ENCODE results near the gene NUTF2. TPM values are rescaled to one million over a fixed set of nuclear protein-coding genes. Genes with fewer than 3 reads are reported as not detected.

The NUTF2 gene
- total RNA-seq, 1 experiment from 2014 or later: 145 TPM

DNA sequence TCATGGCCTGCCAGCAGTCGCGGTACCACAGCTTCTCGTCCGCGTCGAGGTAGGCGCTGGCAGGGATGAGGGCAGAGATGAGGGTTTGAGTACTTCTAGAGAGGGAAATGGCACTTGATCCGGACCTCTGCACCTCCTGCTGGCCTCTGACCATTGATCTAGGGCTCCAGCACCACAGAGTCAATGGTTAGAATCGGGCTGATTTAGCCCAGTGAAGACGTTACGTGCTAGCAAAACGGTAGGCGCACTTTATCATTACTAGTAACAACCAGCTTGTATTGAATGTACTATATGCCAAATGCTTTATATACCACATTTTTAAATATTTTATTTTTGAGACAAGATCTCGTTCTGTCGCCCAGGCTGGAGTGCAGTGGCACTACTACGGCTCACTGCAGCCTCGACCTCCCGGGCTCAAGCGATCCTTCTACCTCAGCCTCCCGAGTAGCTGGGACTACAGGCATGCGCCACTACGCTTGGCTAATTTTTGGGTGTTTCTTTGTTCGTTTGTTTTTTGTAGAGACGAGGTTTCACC lies 39.5 kb upstream of the NUTF2 start:
- Histone ChIP-seq H3K4me3 (replicated peaks in 1 of 2; ENCODE audit: low read depth in 1 of 2, low read length in 2 of 2) (peak overlapping the region; percentile 98 to 100), H4K20me1 (ENCODE audit: insufficient read depth) (no peaks in the 10 kb centered on the region), H3K36me3 (ENCODE audit: control insufficient read depth in 1 of 2, insufficient read depth in 2 of 2, low read length in 2 of 2) (peaks cover 5 to 6% of the 10 kb centered on the region in 2 experiments; a peak in 2 of 4 replicates), H3K27ac (ENCODE audit: low read depth, low read length) (peak overlapping the region; percentile 54; the same call in 1 of the 2 replicates), H3K27me3 (ENCODE audit: insufficient read depth, low read length) (no peaks in the 10 kb centered on the region), H3K4me1 (ENCODE audit: control insufficient read depth in 1 of 2, insufficient read depth in 2 of 2, low read length in 2 of 2) (peaks cover 12 to 23% of the 10 kb centered on the region in 2 experiments), H3K79me2 (ENCODE audit: insufficient read depth, low read length) (peaks cover 31% of the 10 kb centered on the region), H3K9me3 (ENCODE audit: control insufficient read depth in 1 of 2, insufficient read depth in 1 of 2, low read depth in 1 of 2, low read length in 2 of 2) (no peaks in the 10 kb centered on the region), H3K9me2 (ENCODE audit: insufficient read depth) (no peaks in the 10 kb centered on the region), H3K9ac (ENCODE audit: low read length) (peak overlapping the region; percentile 95), H3K4me2 (ENCODE audit: low read length) (peak overlapping the region; percentile 93), H2AFZ (ENCODE audit: low read depth, low read length, poor library complexity, severe bottlenecking) (peak overlapping the region; percentile 95)
- ChIA-PET POLR2A (interaction anchor here (0.5 to 1.6 kb wide), 9 partner anchors 9 to 216 kb away, joined by 3 to 9 read pairs (median 3); partner anchors contain the start of genes DDX28, DUS2 and NUTF2), CTCF (interaction anchor here (0.6 to 3.0 kb wide), 4 partner anchors 9 to 135 kb away, joined by 3 to 57 read pairs (median 5); no protein-coding TSS in a partner anchor), RAD21 (ENCODE audit: low non-redundant PET in 1 of 2, low total read pairs in 2 of 2, uncharacterized antibody in 2 of 2, unreplicated experiment in 2 of 2) (interaction anchor here in 1 of 2 experiments (1.3 kb wide), 1 partner anchor 134 kb away, joined by 3 read pairs; no protein-coding TSS in a partner anchor)
- no peak for TF ChIP-seq POLR2A (IDR thresholded peaks at IDR 0.05; ENCODE audit: borderline replicate concordance, extremely low read depth, insufficient read depth, insufficient read length)
- TF ChIP-seq ZFX (IDR thresholded peaks at IDR 0.05): peak; percentile 27; the same call in 1 of the 2 replicates
- TF ChIP-seq RAD21 (IDR thresholded peaks at IDR 0.05; ENCODE audit: low read depth): 0 out of 2 replicates have a peak, but pooled peaks have one; percentile 30
- TF ChIP-seq CBX3 (IDR thresholded peaks at IDR 0.05; ENCODE audit: low read depth): no peak
- intact Hi-C loops (cut with micrococcal nuclease): loop anchor here (5.0 to 10.0 kb wide), 2 partner anchors 135 to 282 kb away; partner anchors contain the start of gene RIPOR1
- BruUV-seq (replicated peaks): no TSS peak
- DNase-seq (ENCODE audit: low read depth, low spot score) (no peak), ATAC-seq (no peak)

DNA sequence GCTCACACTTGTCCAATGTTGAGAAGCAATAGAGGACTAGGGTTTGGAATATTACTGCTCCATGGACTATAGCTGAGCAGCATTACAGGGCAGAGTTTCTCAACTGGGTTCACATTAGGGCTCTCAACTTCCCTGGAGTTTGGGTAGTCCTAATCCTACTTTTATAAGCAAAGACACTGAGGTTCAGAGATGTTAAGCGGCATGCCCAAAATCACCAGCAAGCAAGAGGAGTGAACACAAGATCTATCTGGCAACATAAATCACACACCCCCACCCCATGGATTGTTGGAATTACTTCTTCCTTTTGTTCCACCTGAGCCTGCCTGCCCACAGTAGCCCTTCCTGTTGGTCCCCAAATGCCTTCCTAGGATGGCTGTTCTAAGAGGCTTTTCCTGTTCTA lies 34.8 kb upstream of the NUTF2 start:
- DNase-seq (ENCODE audit: low read depth, low spot score) (no peak), ATAC-seq (no peak)
- no peak overlapping the region for H2AFZ ChIP-seq (ENCODE audit: low read depth, low read length, poor library complexity, severe bottlenecking)
- H3K9me2 ChIP-seq (ENCODE audit: insufficient read depth): no peaks in the 10 kb centered on the region
- no peaks in the 10 kb centered on the region for H3K79me2 ChIP-seq (ENCODE audit: insufficient read depth, low read length)
- no peaks in the 10 kb centered on the region for H4K20me1 ChIP-seq (ENCODE audit: insufficient read depth)
- intact Hi-C loops (cut with micrococcal nuclease): no loop called here
- no peaks in the 10 kb centered on the region for H3K27me3 ChIP-seq (ENCODE audit: insufficient read depth, low read length)
- POLR2A ChIA-PET: no interaction called here
- RAD21 ChIA-PET (ENCODE audit: low non-redundant PET in 1 of 2, low total read pairs in 2 of 2, uncharacterized antibody in 2 of 2, unreplicated experiment in 2 of 2): no interaction called here
- no peak overlapping the region for H3K4me3 ChIP-seq (replicated peaks in 1 of 2; ENCODE audit: low read depth in 1 of 2, low read length in 2 of 2)
- no peaks in the 10 kb centered on the region for H3K9me3 ChIP-seq (ENCODE audit: control insufficient read depth in 1 of 2, insufficient read depth in 1 of 2, low read depth in 1 of 2, low read length in 2 of 2)
- no peaks in the 10 kb centered on the region for H3K36me3 ChIP-seq (ENCODE audit: control insufficient read depth in 1 of 2, insufficient read depth in 2 of 2, low read length in 2 of 2)
- CTCF ChIA-PET: no interaction called here
- no peak overlapping the region for H3K27ac ChIP-seq (ENCODE audit: low read depth, low read length)
- H3K4me1 ChIP-seq (ENCODE audit: control insufficient read depth in 1 of 2, insufficient read depth in 2 of 2, low read length in 2 of 2): peaks cover 4 to 12% of the 10 kb centered on the region in 2 experiments; a peak in 2 of 4 replicates
- H3K4me2 ChIP-seq (ENCODE audit: low read length): no peak overlapping the region
- no TSS peak for BruUV-seq (replicated peaks)
- no peak overlapping the region for H3K9ac ChIP-seq (ENCODE audit: low read length)
- TF ChIP-seq, protein P1, sequence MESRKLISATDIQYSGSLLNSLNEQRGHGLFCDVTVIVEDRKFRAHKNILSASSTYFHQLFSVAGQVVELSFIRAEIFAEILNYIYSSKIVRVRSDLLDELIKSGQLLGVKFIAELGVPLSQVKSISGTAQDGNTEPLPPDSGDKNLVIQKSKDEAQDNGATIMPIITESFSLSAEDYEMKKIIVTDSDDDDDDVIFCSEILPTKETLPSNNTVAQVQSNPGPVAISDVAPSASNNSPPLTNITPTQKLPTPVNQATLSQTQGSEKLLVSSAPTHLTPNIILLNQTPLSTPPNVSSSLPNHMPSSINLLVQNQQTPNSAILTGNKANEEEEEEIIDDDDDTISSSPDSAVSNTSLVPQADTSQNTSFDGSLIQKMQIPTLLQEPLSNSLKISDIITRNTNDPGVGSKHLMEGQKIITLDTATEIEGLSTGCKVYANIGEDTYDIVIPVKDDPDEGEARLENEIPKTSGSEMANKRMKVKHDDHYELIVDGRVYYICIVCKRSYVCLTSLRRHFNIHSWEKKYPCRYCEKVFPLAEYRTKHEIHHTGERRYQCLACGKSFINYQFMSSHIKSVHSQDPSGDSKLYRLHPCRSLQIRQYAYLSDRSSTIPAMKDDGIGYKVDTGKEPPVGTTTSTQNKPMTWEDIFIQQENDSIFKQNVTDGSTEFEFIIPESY (IDR thresholded peaks at IDR 0.05; ENCODE audit: extremely low read depth, insufficient replicate concordance, low read length): no peak
- TF ChIP-seq, protein P2, sequence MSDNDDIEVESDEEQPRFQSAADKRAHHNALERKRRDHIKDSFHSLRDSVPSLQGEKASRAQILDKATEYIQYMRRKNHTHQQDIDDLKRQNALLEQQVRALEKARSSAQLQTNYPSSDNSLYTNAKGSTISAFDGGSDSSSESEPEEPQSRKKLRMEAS (IDR thresholded peaks at IDR 0.05): no peak
- TF ChIP-seq SIN3A (IDR thresholded peaks at IDR 0.05; ENCODE audit: low read depth): no peak
- TF ChIP-seq, protein P3, sequence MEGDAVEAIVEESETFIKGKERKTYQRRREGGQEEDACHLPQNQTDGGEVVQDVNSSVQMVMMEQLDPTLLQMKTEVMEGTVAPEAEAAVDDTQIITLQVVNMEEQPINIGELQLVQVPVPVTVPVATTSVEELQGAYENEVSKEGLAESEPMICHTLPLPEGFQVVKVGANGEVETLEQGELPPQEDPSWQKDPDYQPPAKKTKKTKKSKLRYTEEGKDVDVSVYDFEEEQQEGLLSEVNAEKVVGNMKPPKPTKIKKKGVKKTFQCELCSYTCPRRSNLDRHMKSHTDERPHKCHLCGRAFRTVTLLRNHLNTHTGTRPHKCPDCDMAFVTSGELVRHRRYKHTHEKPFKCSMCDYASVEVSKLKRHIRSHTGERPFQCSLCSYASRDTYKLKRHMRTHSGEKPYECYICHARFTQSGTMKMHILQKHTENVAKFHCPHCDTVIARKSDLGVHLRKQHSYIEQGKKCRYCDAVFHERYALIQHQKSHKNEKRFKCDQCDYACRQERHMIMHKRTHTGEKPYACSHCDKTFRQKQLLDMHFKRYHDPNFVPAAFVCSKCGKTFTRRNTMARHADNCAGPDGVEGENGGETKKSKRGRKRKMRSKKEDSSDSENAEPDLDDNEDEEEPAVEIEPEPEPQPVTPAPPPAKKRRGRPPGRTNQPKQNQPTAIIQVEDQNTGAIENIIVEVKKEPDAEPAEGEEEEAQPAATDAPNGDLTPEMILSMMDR (IDR thresholded peaks at IDR 0.05 in 2 of 3, conservative IDR thresholded peaks at IDR 0.05 in 1 of 3; ENCODE audit: borderline replicate concordance in 1 of 3, insufficient read depth in 1 of 3, low read depth in 2 of 3, low read length in 2 of 3): no peak
- no peak for TF ChIP-seq CBX3 (IDR thresholded peaks at IDR 0.05; ENCODE audit: low read depth)
- TF ChIP-seq, protein P4, sequence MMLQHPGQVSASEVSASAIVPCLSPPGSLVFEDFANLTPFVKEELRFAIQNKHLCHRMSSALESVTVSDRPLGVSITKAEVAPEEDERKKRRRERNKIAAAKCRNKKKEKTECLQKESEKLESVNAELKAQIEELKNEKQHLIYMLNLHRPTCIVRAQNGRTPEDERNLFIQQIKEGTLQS (IDR thresholded peaks at IDR 0.05): no peak
- TF ChIP-seq RAD21 (IDR thresholded peaks at IDR 0.05; ENCODE audit: low read depth): no peak
- TF ChIP-seq EZH2 (IDR thresholded peaks at IDR 0.05): no peak
- no peak for TF ChIP-seq ELF1 (IDR thresholded peaks at IDR 0.05; ENCODE audit: borderline replicate concordance, low read depth)
- no peak for TF ChIP-seq EZH2phosphoT487 (IDR thresholded peaks at IDR 0.05; ENCODE audit: borderline replicate concordance)
- TF ChIP-seq JUND (IDR thresholded peaks at IDR 0.05): no peak
- no peak for TF ChIP-seq SP1 (IDR thresholded peaks at IDR 0.05; ENCODE audit: low read depth)
